GM13977 (cell line): ENCODE data around the gene FCAMR.
A peak's percentile ranks its signal among the peaks of the same experiment; 100 is the strongest.

Experiments
- DNase-seq: peaks from one replicate; pipeline ENCODE4 v3.0.0; 2012; ENCODE audit warnings: low spot score
- in situ Hi-C: fragments of 300-500 bp; cut with MboI; formaldehyde crosslinking; loops from one replicate; pipeline ENCODE4 v1.12.0; 2022; ENCODE audit warnings: low sequenced_read_pairs, low pct_unique_long_range_greater_than_20kb, mixed read lengths, inconsistent platforms; ENCODE audit not compliant: unreplicated experiment
- TF ChIP-seq, protein P1 (sequence below): IDR thresholded peaks from 2 replicates; pipeline ENCODE4 v1.5.1; 2012; ENCODE audit warnings: mild to moderate bottlenecking, control low read depth; ENCODE audit not compliant: insufficient read depth; ENCODE audit errors: extremely low read depth, missing control alignments

Gene FCAMR

DNA sequence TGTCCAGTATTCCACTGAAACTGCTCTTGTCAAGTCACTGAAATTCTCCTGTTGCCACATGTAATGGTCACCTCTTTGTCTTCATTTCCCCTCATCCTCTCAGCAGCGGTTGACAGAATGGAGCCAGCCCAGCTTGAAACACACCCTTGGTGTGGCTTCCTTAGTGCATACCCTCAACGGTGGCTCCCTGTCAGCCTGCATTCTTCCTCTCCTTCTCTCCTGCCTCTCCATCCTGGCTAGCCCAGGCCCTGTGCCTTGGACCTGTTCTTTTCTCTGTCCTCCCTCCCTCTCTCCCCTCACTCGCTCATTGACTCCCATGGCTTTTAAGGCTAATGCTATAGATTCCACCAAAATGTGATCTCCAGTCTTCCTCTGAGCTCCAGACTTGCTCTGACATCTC, 52.2 kb downstream of the FCAMR start:
- TF ChIP-seq, protein P1, sequence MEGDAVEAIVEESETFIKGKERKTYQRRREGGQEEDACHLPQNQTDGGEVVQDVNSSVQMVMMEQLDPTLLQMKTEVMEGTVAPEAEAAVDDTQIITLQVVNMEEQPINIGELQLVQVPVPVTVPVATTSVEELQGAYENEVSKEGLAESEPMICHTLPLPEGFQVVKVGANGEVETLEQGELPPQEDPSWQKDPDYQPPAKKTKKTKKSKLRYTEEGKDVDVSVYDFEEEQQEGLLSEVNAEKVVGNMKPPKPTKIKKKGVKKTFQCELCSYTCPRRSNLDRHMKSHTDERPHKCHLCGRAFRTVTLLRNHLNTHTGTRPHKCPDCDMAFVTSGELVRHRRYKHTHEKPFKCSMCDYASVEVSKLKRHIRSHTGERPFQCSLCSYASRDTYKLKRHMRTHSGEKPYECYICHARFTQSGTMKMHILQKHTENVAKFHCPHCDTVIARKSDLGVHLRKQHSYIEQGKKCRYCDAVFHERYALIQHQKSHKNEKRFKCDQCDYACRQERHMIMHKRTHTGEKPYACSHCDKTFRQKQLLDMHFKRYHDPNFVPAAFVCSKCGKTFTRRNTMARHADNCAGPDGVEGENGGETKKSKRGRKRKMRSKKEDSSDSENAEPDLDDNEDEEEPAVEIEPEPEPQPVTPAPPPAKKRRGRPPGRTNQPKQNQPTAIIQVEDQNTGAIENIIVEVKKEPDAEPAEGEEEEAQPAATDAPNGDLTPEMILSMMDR: no peak
- in situ Hi-C loops: loop anchor here (5.0 kb wide), 1 partner anchor 64 kb away; no protein-coding TSS in a partner anchor
- no peak for DNase-seq

DNA sequence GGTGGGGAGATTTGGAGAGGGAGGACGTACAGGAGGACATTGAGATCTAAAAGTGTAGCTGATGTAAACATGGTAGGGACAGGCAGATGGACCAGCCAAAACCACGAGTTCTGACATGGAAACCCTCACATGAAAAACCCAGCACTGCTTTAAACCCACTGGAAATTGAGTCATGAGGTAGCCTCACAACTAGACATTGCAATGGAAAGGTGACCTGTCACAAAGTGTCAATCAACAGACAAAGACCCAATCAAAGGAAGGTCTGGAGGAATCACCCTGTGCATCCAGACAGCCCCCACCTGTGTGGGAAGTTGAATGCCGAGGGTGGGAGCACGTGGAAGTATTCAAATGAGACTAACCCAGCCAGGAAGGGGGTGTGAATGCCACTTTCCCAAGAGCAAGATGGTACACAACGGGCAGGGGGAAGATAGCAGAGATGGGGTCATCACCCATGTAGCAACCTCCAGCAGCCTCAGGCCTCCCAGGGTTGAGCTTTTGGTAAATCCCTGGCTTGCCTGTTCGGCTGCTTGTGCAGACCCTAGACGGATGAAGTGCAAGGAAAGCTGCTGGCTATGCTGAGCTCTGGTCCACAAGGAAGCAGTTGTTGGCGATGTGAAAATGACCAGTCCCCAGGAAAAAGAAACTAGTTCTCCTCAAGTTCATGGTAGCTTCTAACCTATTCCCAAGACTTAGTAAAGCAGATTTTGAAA, 54.1 kb downstream of the FCAMR start:
- in situ Hi-C loops: loop anchor here (5.0 kb wide), 1 partner anchor 66 kb away; no protein-coding TSS in a partner anchor
- DNase-seq: no peak
- TF ChIP-seq, protein P1: no peak

DNA sequence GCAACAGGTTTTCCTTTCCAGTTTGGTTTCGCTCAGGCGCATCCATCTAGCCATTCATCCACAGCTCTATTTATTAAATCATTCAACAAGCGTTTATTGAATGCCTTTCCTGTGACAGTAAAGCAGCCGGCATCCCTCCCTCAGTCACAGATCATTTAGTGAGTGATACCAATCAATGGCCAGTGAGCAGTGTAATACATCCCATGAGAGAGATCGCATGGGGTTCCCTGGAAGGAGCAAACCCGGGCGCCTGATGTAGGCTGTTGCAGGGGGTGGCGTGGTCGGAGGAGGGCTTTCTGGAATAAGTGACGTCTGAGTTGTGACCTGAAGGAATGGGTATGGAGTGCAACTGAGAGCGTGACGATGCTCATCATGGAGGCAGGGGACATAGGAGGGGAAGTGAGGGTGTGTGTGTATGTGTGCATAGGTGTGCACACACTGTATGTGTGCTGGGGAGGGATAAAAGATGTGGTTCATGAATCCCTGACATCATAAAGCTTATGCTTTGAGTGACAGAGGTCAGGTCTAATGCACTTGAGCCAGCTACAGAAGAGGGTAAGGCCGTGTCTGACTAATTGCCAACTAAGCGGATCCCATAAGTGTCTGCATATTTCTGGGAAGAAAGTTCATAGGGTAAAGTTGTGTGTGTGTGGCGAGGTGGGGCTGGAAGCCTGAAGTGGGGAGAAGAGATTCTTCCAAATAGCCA, 55.1 kb downstream of the FCAMR start:
- DNase-seq: no peak
- TF ChIP-seq, protein P1: no peak
- in situ Hi-C loops: loop anchor here (5.0 kb wide), 1 partner anchor 67 kb away; no protein-coding TSS in a partner anchor

DNA sequence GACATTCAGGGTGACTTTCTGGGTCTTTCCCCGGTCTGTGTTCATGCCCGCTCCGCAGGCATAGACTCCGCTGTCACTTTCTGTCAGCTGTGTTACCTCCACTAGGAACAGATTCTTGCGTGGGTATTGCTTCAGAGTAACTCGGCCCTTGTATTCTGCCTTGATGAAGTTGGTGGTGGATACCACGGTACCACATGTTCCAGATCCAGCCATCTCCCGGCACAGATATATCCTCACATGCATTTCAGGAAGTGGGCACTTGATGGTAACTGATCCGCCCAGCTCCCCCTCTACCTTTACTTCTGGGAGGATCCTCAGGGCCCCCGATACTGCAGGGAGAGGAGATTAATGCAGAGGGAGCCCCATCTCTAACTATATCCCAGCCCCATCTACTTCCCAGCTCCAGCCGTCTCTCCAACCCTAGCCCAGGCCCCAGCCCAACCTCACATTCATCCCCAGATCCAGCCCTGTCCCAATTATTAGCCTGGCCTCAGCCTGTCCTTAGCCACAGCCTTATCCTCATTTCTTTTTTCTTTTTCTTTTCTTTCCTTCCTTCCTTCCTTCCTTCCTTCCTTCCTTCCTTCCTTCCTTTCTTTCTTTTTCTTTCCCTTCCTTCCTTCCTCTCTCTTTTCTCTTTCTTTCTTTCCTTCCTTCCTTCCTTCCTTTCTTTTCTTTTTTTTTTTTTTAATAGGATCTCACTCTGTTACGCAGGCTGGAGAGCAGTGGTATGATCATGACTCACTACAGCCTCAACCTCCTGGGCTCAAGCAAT, 56.3 kb downstream of the FCAMR start:
- TF ChIP-seq, protein P1: no peak
- in situ Hi-C loops: loop anchor here (5.0 kb wide), 2 partner anchors 107 to 177 kb away; no protein-coding TSS in a partner anchor
- DNase-seq: no peak

DNA sequence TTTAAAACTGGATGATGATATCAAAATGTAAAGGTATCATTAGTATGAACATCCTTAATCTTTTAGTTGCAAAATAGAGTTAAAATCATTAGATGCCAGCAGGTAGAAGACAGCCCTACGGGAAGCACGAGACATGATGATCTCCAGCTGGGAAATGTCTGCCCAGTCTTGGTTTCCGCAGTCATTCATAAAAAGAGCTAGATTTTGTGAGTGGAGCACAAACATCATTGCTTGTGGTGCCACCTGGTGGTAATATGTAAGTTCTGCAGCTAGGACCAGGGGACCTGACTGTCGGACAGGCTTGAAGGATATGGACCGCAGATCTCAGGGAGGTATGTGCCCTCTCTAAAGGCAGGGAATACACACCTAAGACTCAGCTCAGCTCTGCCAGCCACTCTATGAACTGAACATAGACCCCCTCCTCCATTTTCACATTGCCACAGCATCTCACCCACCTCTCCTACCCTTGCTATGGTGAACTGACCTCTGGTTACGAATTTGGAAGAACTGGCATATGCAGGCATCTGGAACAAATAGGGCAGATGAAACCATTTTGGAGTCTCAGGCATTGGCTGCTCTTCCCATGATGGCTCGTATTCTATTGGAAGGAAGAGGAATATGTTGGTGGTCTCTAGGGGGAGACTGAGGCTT, 57.7 kb downstream of the FCAMR start:
- in situ Hi-C loops: loop anchor here (5.0 kb wide), 2 partner anchors 105 to 175 kb away; no protein-coding TSS in a partner anchor
- DNase-seq: peak; percentile 80
- TF ChIP-seq, protein P1: peak; percentile 76
